NCI-H345 treated with DMSO at 0.1 percent for 48 hours (cell line): ENCODE results near the gene SLC37A3.
"Not testable (repeated sequence)": the region's sequence is repeated elsewhere in the genome, so short reads cannot be mapped to it uniquely, and the experiment has no call there.

Experiments used
- DNase-seq: peaks from one replicate; lab custom pipeline; 2025; ENCODE audit not compliant: unreplicated experiment; lab: John Stamatoyannopoulos, UW

The SLC37A3 gene

DNA sequence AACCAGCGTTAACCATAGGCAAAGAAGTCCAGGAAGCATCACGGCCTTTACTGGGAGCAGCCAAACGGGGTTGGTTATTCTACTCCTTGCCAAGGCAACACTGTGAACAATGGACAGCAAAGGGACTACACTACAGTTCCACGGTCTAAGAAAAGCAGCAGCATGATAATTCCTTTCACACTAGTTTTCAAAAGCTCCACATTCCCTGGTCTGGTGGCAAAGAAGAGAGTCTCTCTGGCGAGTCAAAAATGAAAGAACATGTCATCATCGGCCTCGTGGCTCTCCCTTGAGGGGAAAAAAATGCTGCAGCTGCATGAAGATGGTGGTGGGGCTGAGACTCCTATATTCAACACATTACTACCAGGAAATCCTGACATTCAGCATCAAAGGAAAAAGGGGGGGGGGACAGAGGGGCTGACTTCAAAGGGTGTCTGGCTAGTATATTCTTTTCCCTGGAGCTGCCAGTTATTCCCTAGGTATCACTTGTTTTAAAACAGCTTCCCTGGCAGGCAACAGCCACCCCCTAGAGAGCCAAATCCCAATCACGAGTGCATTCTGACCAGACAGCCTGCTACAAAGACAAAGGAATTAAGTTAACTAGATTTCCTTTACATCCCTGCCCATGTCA, 49.1 kb downstream of the SLC37A3 start:
- DNase-seq: no peak

DNA sequence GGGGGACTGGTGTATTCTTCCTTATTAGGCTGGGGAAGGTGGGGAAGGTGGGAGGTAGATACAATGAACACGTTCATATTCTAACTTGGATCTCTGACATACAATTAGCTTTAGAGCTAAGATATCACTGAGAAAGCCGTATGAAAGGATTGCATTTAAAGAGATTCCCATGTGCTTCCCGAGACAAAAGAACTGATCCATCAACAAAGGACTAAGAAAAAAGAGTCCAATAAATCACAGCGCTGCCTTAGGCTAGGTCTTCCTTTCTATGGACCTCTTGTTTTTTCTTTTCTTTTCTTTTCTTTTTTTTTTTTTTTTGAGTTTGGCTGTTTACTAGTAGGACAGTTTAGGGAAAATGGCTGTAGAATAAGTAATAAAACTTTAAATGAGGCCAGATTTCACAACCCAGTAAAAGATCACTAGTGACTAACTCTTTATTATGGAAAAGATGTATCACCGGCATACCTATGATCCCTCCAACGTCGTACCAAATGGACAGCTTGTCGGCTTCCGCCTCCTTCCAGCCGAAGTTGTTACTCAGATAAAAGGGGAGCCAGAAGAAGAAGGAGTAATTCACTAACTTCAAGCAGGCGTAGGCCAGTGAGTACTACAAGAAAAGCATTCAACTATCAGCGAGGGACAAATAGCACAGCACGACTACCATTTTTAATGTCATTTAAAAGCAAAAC, 50.0 kb downstream of the SLC37A3 start:
- no peak for DNase-seq

DNA sequence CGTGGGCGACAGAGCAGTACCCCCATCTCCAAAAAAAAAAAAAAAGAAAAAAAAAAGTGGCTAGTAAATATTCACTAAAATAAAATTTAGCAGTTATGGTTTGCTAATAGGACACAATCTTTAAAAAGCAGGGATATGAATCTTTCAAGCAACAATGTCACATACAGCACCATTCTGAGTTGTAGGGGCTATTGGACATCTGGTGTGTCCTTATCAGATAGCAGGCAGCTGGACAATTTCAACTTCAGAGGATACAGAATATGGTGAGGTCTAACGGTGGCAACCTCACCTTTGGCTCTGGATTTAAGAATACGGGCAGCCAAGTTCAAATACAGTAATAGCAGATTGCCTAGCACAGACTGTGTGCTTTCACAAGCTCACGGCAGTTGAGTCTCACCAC, 51.1 kb downstream of the SLC37A3 start:
- DNase-seq: no peak

DNA sequence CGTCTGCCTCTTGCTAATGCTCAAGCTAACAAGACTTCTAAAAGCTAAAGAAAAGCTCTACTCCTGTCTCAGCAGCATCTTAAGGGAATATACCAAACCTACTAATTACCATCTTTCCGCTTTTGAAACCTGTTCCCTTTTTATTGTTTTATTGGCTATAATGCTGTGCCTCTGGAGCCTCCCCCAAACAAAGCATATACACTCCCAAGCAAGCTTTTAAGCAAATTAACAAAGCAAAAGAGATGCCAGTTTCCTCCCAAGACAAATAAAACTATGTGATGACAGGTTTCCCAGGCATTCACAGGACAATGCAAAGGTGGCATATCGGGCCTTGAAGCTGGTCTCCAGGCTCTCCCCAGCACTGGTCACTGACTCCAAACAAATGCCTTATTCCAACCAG, 52.9 kb downstream of the SLC37A3 start:
- DNase-seq: no peak

DNA sequence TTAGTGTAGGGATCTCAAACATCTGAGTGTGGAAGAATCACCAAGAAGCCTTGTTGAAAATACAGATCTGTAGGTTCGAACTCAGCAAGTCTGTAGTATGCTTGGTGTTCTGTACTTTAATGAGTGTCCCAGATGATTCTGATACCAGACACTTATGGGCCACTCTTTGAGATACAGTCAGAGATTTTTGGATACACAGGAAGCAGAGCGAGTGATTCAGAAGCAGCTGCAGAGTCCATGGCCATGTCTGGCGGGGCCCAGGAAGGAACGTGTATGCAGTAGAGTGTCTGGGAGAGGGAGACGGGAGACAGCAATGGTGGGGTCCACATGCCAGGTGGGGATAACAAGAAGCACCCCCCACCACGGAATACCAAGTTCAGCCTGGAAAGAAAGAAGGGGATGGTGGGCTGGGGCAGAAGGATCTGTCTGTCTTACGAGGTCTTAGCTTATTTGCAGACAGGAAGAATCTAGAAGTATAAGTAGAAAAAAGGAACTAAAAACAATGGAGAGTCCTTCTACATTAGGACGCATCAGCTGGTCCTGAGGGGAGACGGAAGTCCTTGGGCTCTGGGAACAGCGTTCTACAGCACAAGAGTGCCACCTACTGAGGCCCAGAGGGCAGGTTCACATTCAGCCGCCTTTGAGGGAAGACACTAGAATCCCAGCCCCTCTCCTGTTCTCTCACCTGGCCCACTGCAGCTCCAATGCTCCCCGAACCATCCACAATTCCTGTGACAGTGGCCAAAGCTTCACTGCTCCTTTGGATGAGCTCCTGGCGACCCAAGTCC, 55.4 kb downstream of the SLC37A3 start:
- no peak for DNase-seq

DNA sequence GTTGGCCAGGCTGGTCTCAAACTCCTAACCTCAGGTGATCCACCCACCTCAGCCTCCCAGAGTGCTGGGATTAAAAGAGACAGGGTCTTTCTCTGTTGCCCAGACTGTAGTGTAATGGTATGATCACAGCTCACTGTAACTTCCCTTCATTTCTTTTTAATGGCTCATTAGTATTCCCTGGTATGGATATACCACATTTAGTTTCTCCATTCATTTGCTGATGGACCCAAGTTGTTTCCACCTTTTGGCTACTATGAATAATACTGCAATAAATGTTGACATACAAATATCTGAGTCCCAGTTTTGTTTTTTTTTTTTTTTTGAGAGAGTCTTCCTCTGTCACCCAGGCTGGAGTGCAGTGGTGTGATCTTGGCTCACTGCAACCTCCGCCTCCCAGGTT, 59.4 kb downstream of the SLC37A3 start:
- DNase-seq: not testable (repeated sequence)

DNA sequence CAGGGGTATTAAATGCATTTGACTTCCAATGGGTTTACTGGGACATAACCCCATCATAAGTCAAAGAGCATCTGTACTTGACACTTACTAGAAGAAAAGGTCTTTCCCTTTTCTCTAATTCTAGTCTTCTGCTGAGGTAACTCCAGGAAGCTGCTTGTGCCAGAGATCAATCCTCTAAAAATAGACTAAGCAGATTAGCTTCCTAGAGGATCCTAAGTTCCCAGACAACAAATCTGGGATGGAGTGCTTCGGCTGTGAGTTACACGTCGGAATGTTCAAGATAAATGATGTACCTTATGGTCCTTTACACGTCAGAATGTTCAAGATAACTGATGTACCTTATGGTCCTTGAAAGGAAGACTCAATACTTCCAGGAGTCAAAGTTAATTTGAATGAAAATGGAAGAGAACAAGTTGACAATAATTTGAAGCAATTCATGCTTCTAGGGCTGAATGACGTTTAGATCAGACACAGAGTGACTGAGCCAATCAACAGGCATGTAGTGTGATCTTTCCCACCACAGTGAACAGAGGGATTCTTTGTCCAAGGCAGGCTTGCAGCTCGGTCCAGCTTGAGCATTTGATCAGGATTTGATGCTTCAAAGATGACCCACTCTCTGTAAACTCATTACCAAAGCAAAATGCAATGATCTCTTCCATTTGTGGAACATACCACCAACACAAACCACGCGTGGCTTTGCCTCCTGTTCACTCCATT, 63.8 kb downstream of the SLC37A3 start:
- DNase-seq: no peak

DNA sequence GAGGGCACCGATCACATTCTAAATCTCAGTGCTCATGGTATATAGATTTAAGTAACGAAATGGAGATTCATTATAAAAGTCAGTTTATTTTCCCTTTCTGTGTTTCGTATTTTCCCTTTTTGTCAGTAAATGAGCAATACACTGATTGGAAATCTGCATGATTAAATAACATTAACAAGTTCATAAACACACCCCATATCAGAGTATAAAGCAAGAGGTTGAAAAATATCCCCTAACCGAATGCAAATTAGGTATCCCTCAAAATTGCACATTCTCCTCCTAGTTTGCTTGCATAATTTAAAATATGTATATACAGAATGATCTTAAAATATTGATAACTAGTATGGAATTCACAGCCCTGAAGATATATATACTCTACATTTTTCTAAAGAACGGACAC, 64.6 kb downstream of the SLC37A3 start:
- DNase-seq: no peak

DNA sequence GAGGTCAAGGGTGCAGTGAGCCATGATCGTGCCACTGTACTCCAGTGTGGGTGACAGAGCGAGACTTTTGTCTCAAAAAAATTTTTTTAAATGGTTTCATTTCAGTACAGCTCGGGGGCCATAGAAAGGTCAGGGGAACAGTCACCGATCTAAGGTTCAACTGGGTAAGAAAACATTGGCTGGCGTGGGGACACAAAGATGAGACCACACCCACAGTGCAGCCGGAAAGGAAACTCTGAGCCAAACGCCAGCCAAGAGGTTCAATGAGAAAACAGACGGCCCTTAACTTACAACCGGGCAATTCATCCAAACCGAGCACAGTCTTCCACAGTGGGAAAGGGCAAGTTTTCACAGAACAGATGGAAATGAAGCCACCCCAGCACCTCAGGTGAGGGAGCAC, 65.1 kb downstream of the SLC37A3 start:
- no peak for DNase-seq

DNA sequence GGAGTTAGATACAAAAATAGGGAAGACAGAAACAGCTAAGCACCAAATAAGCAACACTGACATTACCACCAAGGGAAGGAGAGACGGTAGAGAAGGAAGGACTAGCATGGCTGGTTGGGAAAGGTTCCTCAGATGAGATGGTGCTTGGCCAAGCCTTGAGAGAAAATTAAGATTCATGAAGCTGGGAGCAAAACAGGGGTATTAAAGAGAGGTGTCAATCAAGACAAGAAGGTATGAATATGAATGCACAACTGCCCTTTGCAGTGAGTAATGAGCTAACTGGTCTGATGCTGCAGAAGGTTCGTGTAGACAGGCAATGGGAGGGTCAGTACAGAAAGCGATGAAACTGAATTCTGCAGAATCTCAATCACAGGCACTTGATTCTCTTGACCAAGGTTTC, 67.7 kb downstream of the SLC37A3 start:
- no peak for DNase-seq

DNA sequence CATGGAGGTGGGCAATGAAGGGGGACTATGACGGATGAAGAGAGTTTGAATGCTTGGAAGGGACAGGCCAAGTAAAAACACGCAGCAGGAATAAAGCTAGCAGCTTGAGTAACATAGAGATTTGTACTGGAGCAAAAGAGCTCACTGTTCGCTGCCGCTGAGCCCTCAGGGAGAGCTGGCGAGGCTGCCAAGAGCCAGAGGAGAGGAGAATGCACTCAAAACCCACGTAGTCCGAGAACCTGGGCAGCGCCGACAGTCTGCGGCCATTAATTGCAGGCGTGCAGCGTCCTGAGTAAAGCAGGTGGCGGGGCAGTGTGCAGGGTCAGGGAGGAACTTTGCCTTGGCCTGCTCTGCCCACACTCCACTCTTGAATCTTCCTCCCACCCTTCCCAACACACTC, 68.2 kb downstream of the SLC37A3 start:
- DNase-seq: no peak

DNA sequence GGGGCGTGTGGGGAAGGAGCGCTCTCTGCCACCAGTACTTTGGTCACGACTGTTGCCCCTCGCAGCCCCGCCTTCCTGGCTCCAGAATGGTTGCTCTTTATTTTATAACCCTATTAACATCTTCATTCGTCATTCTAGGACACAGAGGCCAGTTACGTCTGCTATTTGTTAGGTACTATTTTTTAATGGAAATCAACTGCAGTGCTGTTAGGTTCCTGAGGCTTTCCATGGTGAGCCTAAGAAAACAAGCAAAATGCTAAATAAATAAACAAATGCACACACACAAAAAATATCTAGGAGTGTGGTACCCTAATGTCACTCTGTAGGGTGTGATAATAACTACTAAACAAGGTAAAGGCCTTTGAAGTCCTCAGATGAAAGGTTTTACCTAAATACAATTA, 71.1 kb downstream of the SLC37A3 start:
- no peak for DNase-seq

DNA sequence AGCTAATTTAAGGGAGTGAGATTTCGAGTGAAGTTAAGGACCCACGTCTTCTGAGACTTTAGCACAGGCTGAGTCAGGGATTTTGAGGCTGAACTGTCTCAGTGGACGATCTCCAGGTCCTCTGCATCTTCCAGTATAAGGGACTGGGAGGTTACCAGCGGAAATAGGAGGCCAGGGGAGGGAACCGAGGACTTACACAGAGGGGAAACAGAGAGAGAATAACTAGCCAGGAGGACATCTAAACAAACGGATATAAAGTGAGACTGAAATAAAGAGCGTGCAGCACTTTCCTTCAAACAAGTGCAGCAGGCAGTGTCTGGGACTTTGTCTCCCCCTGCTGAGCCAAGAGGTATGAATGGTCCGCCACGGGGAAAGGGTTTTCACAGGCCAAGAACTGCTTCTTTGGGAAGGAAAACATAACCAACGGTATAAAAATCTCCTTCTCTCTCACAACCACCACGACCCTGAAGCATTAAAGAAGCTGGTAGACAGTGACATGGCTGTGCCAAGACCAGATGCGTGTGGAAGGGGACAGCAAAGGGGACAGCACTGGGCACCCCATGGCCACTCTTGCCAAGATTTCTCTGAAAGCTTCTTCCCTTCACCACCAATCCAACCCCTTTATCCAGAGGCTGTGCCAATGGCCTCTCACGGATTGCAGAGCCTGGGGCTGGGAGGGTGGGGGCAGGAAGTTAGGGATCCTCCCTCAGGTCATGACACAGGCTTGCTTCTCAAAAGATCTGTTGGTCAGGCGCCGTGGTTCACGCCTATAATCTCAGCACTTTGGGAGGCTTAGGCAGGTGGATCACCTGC, 72.0 kb downstream of the SLC37A3 start:
- peak; percentile 31 for DNase-seq

DNA sequence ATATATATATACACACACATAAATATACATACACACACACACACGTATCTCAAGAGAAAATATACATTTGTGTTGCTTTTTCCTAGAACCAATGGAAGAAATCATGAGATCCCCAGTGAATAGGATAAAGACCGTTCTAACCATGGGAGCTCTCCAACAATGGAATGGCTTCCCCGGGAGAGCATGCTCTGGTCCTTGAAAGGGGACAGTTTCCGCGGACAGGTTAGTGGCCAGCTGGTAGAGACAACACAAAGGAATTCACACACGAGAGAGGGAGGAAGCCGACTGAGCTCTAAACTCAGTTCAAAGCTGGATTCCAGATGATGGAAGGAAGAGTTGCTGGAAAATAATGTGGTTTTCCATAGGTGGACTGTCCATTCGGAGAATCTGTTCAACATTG, 72.7 kb downstream of the SLC37A3 start:
- no peak for DNase-seq

DNA sequence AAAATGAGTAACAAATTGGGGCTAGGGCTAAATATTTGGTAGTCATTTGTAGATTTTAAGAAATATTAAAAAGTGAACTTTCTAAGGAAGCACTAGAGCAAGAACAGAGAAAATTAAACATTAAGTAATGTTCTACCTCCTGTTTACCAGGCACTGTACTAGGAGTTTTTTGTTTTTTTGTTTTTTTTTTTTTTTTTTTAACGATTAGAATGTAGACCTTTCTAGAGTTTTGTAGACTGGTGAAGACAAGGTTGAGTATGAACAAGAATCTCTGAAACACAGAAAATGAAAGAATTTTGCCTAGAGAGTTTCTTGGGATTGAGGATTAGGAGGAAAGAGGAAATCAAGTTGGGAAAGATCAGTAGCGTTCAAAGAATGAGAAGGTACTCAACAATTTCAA, 73.6 kb downstream of the SLC37A3 start:
- no peak for DNase-seq

DNA sequence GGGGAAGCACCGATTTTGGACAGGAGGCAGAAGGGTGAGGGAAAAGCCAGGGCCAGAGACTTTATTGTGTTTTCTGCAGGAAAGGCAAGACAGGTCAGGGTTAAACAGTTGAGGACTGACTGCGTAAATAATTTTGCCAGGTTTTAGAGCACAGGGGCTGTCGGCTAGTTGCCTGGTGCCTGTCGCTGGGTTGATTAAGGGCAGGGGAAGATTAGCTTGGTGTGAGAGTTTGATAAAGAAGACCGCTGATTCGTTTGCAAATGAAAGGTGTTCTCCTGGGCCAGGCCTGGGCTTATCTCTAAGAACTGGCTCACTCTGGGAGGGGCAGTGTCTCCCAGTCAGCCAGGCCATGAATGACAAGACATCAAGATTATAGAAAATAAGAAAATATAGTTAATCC, 75.6 kb downstream of the SLC37A3 start:
- no peak for DNase-seq

DNA sequence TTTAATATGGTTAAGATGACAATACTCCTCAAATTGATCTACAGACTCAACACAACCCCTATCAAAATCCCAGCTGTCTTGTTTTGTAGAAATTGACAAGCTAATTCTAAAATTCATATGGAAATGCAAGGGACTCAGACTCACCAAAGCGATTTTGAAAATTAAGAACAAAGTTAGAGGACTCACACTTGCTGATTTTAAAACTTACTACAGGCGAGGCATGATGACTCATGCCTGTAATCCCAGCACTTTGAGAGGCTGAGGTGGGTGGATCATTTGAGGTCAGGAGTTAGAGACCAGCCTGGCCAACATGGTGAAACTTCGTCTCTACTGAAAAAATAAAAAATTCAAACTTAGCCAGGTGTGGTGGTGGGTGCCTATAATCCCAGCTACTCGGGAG, 78.3 kb downstream of the SLC37A3 start:
- not testable (repeated sequence) for DNase-seq

DNA sequence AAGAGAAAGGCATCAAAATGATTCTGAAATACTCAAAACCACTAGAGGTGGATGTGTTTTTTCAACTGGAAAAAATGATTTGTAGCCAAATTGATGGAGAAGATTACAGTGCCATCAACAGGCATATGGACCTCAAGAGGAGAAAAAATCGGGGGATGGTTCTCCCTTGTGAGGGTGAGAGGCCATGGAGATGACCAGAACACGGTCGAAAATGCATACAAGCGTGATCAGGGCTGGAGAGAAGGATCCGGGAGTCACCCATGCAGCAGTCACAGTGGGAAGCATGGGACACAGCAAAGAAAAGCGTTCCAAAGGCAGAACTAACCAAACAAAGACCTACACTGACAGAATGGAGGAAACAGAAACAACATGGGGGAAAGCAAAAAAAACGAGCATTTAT, 80.3 kb downstream of the SLC37A3 start:
- no peak for DNase-seq

DNA sequence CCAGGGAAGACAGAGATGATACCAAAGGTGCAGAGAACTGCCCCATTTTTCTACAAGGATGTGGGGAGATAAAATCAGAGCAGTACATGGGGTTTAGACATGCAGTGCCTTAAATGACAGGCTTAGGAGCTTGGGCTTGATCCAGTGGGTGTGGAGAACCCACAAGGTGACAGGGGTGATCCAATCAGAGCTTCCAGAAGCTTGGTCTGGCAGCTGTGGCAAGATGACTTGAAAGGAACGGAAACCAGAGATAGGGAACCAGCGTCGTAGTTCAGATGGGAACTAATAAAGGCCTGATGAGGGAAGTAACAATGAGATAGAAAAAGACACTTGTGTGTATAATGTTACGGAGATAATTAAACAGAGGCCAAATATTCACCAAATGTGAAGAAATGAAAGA, 80.7 kb downstream of the SLC37A3 start:
- no peak for DNase-seq

DNA sequence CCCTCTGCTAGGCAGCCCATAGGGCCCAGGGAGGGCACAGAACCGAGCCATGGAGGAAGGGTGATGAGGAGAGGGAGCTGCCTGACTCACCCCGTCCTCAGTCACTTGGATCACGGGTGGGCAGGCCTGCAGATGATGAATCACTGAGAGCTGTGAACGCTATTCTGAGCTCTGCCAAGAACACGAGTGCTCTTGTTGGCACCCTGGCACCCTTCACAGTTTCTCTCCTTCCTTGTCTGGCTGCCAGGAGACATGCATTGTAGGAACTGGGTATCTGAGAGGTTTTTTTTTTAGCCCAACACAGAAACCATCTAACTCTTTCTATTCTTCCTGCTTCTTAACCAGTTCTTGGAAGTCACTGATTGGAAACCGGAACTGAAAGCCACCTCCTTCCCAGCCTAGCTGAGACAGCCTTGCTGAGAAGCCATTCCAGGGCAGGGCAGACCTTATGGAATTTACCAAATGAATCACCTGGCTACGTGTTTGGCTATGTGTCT, 82.1 kb downstream of the SLC37A3 start:
- DNase-seq: no peak
